SJCRH30 (cell line): Measurements from ENCODE around the gene TPM3. TPM values are rescaled to one million over a fixed set of nuclear protein-coding genes. Genes with fewer than 3 reads are reported as not detected.
"Not testable (repeated sequence)": the region's sequence is repeated elsewhere in the genome, so short reads cannot be mapped to it uniquely, and the experiment has no call there.

Experiments
- DNase-seq, 2 experiments: peaks; one replicate each; pipeline ENCODE4 v3.0.0-alpha.2; 2015 to 2020
- H3K27ac ChIP-seq: fragments of 250-450 bp; sonication (Bioruptor Pico); 2 replicates; pipeline ENCODE4 v1.5.1; 2020; ENCODE audit warnings: mild to moderate bottlenecking, moderate library complexity
- H3K27me3 ChIP-seq: fragments of 250-450 bp; sonication (Bioruptor Pico); 2 replicates; pipeline ENCODE4 v1.5.1; 2020; ENCODE audit warnings: mild to moderate bottlenecking, moderate library complexity
- H3K36me3 ChIP-seq: fragments of 250-450 bp; sonication (Bioruptor Pico); 2 replicates; pipeline ENCODE4 v1.5.1; 2020; ENCODE audit warnings: mild to moderate bottlenecking, moderate library complexity
- H3K4me1 ChIP-seq: fragments of 250-450 bp; sonication (Bioruptor Pico); 2 replicates; pipeline ENCODE4 v1.5.1; 2020; ENCODE audit warnings: mild to moderate bottlenecking, moderate library complexity
- H3K4me3 ChIP-seq: fragments of 250-450 bp; sonication (Bioruptor Pico); 2 replicates; pipeline ENCODE4 v1.5.1; 2020; ENCODE audit warnings: mild to moderate bottlenecking, moderate library complexity
- H3K9me3 ChIP-seq: fragments of 250-450 bp; sonication (Bioruptor Pico); replicated peaks from 2 replicates; pipeline ENCODE4 v1.5.1; 2020; ENCODE audit warnings: mild to moderate bottlenecking, moderate library complexity
- total RNA-seq: library from RNA; depleted of rRNA; stranded (reverse); fragments of >200 nt; shearing (Covaris generic); gene quantifications from 2 replicates; pipeline ENCODE4 v1.2.3, GENCODE V29; 2014; rRNA removed

Gene TPM3
- total RNA-seq, 1 experiment from 2014 or later, result 262 TPM

DNA sequence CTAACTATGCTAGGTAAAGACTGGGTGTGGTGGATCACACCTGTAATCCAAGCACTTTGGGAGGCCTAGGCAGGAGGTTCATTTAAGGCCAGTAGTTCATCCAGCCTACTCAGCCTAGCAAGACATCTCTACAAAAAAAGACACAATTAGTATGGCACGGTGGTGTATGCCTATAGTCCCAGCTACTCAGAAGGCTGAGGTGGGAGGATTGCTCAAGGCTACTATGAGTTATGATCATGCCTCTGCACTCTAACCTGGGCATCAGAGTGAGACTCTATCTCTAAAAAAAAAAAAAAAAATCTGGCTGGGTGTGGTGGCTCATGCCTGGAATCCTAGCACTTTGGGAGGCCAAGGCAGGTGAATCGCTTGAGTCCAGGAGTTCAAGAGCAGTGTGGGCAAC, 58.6 kb downstream of the TPM3 start:
- DNase-seq, result no peak
- Histone ChIP-seq H3K9me3 (no peaks in the 10 kb centered on the region), H3K27ac (no peak overlapping the region), H3K27me3 (no peaks in the 10 kb centered on the region), H3K36me3 (no peaks in the 10 kb centered on the region), H3K4me1 (no peaks in the 10 kb centered on the region), H3K4me3 (no peak overlapping the region)

DNA sequence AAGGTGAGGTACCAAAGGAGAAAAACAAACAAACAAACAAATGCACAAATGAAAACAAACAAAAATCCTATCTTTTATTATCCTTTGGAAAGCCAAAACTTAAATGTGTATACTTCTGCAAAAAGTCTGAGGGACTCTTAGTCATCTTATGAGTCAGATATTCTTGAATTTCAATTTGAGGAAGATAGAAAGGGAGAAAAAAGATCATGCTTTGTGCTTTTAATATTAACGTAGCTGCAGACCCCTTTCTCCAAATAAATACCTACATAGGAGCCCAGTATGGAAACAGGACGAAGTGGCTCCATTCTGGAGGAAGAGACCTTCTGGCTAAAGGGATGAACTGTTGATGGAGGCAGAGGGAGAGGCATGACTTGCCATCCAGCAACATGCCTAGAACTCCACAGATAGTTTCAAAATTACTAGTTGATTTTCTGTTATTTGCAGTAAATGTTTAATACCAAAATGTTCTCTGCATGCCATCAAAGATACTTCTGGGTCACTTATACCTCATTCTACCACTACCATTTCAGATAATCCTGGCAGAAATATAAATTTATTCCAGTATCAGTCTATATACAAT, 62.4 kb downstream of the TPM3 start:
- no peak for DNase-seq
- H3K27me3 ChIP-seq, result no peaks in the 10 kb centered on the region
- H3K4me1 ChIP-seq, result no peaks in the 10 kb centered on the region
- no peak overlapping the region for H3K27ac ChIP-seq
- H3K9me3 ChIP-seq, result no peaks in the 10 kb centered on the region
- H3K4me3 ChIP-seq, result no peak overlapping the region
- H3K36me3 ChIP-seq, result no peaks in the 10 kb centered on the region

GRCh38 chr1:154123205-154123604, 68.7 kb downstream of the TPM3 start:
- DNase-seq, H3K27me3 ChIP-seq, H3K27ac ChIP-seq, H3K4me3 ChIP-seq, H3K9me3 ChIP-seq, H3K36me3 ChIP-seq, H3K4me1 ChIP-seq: not testable (repeated sequence)

DNA sequence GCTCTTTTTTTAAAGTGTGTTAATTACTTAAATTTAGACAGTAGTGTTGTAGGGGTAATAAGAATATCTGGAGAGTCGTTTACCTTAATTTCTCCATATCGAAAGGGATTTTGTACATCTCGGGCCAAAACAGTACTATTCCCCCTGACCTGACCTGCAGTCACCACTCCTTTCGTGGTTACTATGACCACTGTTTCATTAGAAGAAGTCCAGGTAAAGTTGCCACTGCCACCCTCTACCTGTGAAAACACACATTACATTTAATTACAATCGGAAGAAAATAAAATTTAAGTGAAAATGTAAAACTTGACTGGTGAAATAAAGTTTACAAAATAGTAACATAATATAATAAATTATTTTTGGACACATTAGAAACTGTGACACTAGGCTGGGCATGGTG, 74.3 kb downstream of the TPM3 start:
- no peak for DNase-seq
- Histone ChIP-seq H3K27ac (no peak overlapping the region), H3K4me1 (no peaks in the 10 kb centered on the region)

DNA sequence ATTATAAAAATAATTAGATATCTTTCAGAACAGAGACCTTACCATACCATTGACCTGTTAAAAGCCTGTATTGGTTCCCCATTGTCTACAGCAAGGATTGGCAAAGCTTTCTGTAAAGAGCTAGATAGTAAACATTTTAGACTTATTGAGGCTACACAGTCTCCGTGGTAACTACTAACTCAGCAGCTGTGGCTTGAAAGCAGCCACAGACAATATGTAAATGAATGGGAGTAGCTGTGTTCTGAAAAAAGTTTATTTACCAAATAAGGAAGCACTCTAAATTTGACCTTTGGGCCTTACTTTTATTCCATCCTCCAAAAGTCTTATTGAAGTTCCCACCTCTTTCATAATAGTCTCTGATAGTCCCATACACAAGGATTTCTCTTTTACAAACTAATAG, 76.7 kb downstream of the TPM3 start:
- Histone ChIP-seq H3K4me1 (no peaks in the 10 kb centered on the region), H3K9me3 (no peaks in the 10 kb centered on the region), H3K36me3 (no peaks in the 10 kb centered on the region), H3K27ac (no peak overlapping the region), H3K4me3 (no peak overlapping the region), H3K27me3 (no peaks in the 10 kb centered on the region)
- no peak for DNase-seq

More for the DNA sequence above, 74.3 kb downstream of the TPM3 start:
- Histone ChIP-seq H3K36me3 (no peaks in the 10 kb centered on the region), H3K9me3 (no peaks in the 10 kb centered on the region), H3K4me3 (no peak overlapping the region), H3K27me3 (no peaks in the 10 kb centered on the region)

Other genes starting within 250 kb of the TPM3 start
- 18.9 and 26.3 TPM in 2 replicates for gene DENND4B, start 245.4 kb downstream of the TPM3 start, total RNA-seq
- 10.1 and 13.4 TPM in 2 replicates for gene CRTC2, start 233.5 kb downstream of the TPM3 start, total RNA-seq
- gene SLC39A1, start 228.6 kb downstream of the TPM3 start, total RNA-seq, result 74.4 and 77.2 TPM in 2 replicates
- gene CREB3L4, start 224.2 kb downstream of the TPM3 start, total RNA-seq, result 7.5 and 9.3 TPM in 2 replicates
- gene JTB, start 214.4 kb downstream of the TPM3 start, total RNA-seq, result 96.8 and 97.9 TPM in 2 replicates
- gene RAB13, start 205.8 kb downstream of the TPM3 start, total RNA-seq, result 32.4 and 36.5 TPM in 2 replicates
- 3,620 and 4,036 TPM in 2 replicates for gene RPS27, start 201.3 kb downstream of the TPM3 start, total RNA-seq
- gene NUP210L, start 37.0 kb downstream of the TPM3 start, total RNA-seq, result 0.04 TPM in 1 of 2 replicates, not detected in the other
- gene CFAP141, start 14.2 kb upstream of the TPM3 start, total RNA-seq, result not detected in 2 replicates
- 114 and 129 TPM in 2 replicates for gene UBAP2L, start 28.9 kb upstream of the TPM3 start, total RNA-seq
- gene HAX1, start 80.5 kb upstream of the TPM3 start, total RNA-seq, result 59.6 and 66.5 TPM in 2 replicates
- not detected in 2 replicates for gene AQP10, start 129.0 kb upstream of the TPM3 start, total RNA-seq
- 21.2 and 25.7 TPM in 2 replicates for gene ATP8B2, start 133.4 kb upstream of the TPM3 start, total RNA-seq
- 0.53 and 1.1 TPM in 2 replicates for gene IL6R, start 213.2 kb upstream of the TPM3 start, total RNA-seq